ENCODE measurements around the gene WDR17. TPM values are rescaled to one million over a fixed set of nuclear protein-coding genes. Genes with fewer than 3 reads are reported as not detected.

Gene WDR17
- total RNA-seq, 2 donors from 2014 or later: 0.63 to 2.9 TPM

- ATAC-seq (replicated peaks in 1 of 2): no peak
- no peak overlapping the region for H3K27ac Mint-ChIP-seq
Observed at GRCh38 chr4:176044589-176044951, 21.1 kb upstream of the WDR17 start.

GRCh38 chr4:176048631-176049030 is 17.0 kb upstream of the WDR17 start:
- Mint-ChIP-seq H3K4me3 (no peak overlapping the region), H3K36me3 (ENCODE audit: insufficient read depth in 2 of 2) (no peaks in the 10 kb centered on the region), H3K4me1 (ENCODE audit: low read depth) (peaks cover 6% of the 10 kb centered on the region), H3K27me3 (ENCODE audit: low read depth) (peaks cover 35% of the 10 kb centered on the region), H3K9me3 (no peaks in the 10 kb centered on the region), H3K27ac (no peak overlapping the region)
- ATAC-seq (replicated peaks in 1 of 2): no peak
- DNase-seq: no peak

More at GRCh38 chr4:176044589-176044951, 21.1 kb upstream of the WDR17 start:
- Mint-ChIP-seq H3K9me3 (peaks cover under 1 to 3% of the 10 kb centered on the region in 2 donors), H3K4me1 (ENCODE audit: low read depth) (no peaks in the 10 kb centered on the region), H3K27me3 (ENCODE audit: low read depth) (peaks cover 42% of the 10 kb centered on the region), H3K4me3 (no peak overlapping the region), H3K36me3 (ENCODE audit: insufficient read depth in 2 of 2) (peaks cover 0 to 3% of the 10 kb centered on the region in 2 donors)
- no peak for DNase-seq

- Mint-ChIP-seq H3K4me3 (no peak overlapping the region), H3K4me1 (ENCODE audit: low read depth) (peaks cover 6% of the 10 kb centered on the region), H3K9me3 (no peaks in the 10 kb centered on the region), H3K36me3 (ENCODE audit: insufficient read depth in 2 of 2) (no peaks in the 10 kb centered on the region), H3K27me3 (ENCODE audit: low read depth) (peaks cover 13% of the 10 kb centered on the region), H3K27ac (no peak overlapping the region)
- DNase-seq: no peak
- ATAC-seq (replicated peaks in 1 of 2): peak in 1 of 2 donors; percentile 53
Observed at GRCh38 chr4:176052744-176053143, 12.9 kb upstream of the WDR17 start.

- peaks cover 4% of the 10 kb centered on the region for H3K27me3 Mint-ChIP-seq (ENCODE audit: low read depth)
- no peak for ATAC-seq (replicated peaks in 1 of 2)
Observed at GRCh38 chr4:176053785-176054184, 11.9 kb upstream of the WDR17 start.

GRCh38 chr4:176054942-176055341 is 10.7 kb upstream of the WDR17 start:
- Mint-ChIP-seq H3K4me3 (no peak overlapping the region), H3K4me1 (ENCODE audit: low read depth) (peaks cover 6% of the 10 kb centered on the region), H3K36me3 (ENCODE audit: insufficient read depth in 2 of 2) (no peaks in the 10 kb centered on the region), H3K9me3 (no peaks in the 10 kb centered on the region), H3K27ac (no peak overlapping the region), H3K27me3 (ENCODE audit: low read depth) (no peaks in the 10 kb centered on the region)
- DNase-seq (no peak), ATAC-seq (replicated peaks in 1 of 2) (no peak)

More at GRCh38 chr4:176053785-176054184, 11.9 kb upstream of the WDR17 start:
- DNase-seq: no peak
- Mint-ChIP-seq H3K4me3 (no peak overlapping the region), H3K27ac (no peak overlapping the region), H3K36me3 (ENCODE audit: insufficient read depth in 2 of 2) (no peaks in the 10 kb centered on the region), H3K9me3 (no peaks in the 10 kb centered on the region), H3K4me1 (ENCODE audit: low read depth) (peaks cover 6% of the 10 kb centered on the region)

- ATAC-seq (replicated peaks in 1 of 2): no peak
- no peaks in the 10 kb centered on the region for H3K9me3 Mint-ChIP-seq
- DNase-seq: no peak
- no peak overlapping the region for H3K4me3 Mint-ChIP-seq
- H3K36me3 Mint-ChIP-seq (ENCODE audit: insufficient read depth in 2 of 2): no peaks in the 10 kb centered on the region
- no peak overlapping the region for H3K27ac Mint-ChIP-seq
- peaks cover 14% of the 10 kb centered on the region for H3K4me1 Mint-ChIP-seq (ENCODE audit: low read depth)
- peaks cover 18% of the 10 kb centered on the region for H3K27me3 Mint-ChIP-seq (ENCODE audit: low read depth)
Observed at GRCh38 chr4:176063718-176064117, 1.9 kb upstream of the WDR17 start.

- Mint-ChIP-seq H3K36me3 (ENCODE audit: insufficient read depth in 2 of 2) (no peaks in the 10 kb centered on the region), H3K27me3 (ENCODE audit: low read depth) (peaks cover 18% of the 10 kb centered on the region), H3K27ac (no peak overlapping the region), H3K4me3 (peak overlapping the region in 1 of 2 donors; percentile 29), H3K9me3 (no peaks in the 10 kb centered on the region), H3K4me1 (ENCODE audit: low read depth) (peaks cover 14% of the 10 kb centered on the region)
- DNase-seq: no peak
- no peak for ATAC-seq (replicated peaks in 1 of 2)
Observed at GRCh38 chr4:176064539-176064938, 1.1 kb upstream of the WDR17 start.

GRCh38 chr4:176066757-176067156 is 1.1 kb downstream of the WDR17 start:
- DNase-seq (no peak), ATAC-seq (replicated peaks in 1 of 2) (no peak)
- Mint-ChIP-seq H3K4me3 (no peak overlapping the region), H3K4me1 (ENCODE audit: low read depth) (peaks cover 14% of the 10 kb centered on the region), H3K27me3 (ENCODE audit: low read depth) (peaks cover 18% of the 10 kb centered on the region), H3K27ac (no peak overlapping the region), H3K9me3 (no peaks in the 10 kb centered on the region), H3K36me3 (ENCODE audit: insufficient read depth in 2 of 2) (no peaks in the 10 kb centered on the region)

GRCh38 chr4:176077561-176077960 is 11.9 kb downstream of the WDR17 start:
- DNase-seq (no peak), ATAC-seq (replicated peaks in 1 of 2) (no peak)
- Mint-ChIP-seq H3K4me1 (ENCODE audit: low read depth) (no peaks in the 10 kb centered on the region), H3K36me3 (ENCODE audit: insufficient read depth in 2 of 2) (no peaks in the 10 kb centered on the region), H3K9me3 (no peaks in the 10 kb centered on the region), H3K27ac (no peak overlapping the region), H3K4me3 (no peak overlapping the region), H3K27me3 (ENCODE audit: low read depth) (peaks cover 18% of the 10 kb centered on the region)

- DNase-seq (no peak), ATAC-seq (replicated peaks in 1 of 2) (no peak)
- no peaks in the 10 kb centered on the region for H3K9me3 Mint-ChIP-seq
- H3K27ac Mint-ChIP-seq: no peak overlapping the region
- H3K27me3 Mint-ChIP-seq (ENCODE audit: low read depth): no peaks in the 10 kb centered on the region
- no peaks in the 10 kb centered on the region for H3K36me3 Mint-ChIP-seq (ENCODE audit: insufficient read depth in 2 of 2)
- H3K4me3 Mint-ChIP-seq: no peak overlapping the region
- H3K4me1 Mint-ChIP-seq (ENCODE audit: low read depth): no peaks in the 10 kb centered on the region
Observed at GRCh38 chr4:176084769-176085168, 19.1 kb downstream of the WDR17 start.

- no peak for ATAC-seq (replicated peaks in 1 of 2)
- no peaks in the 10 kb centered on the region for H3K27me3 Mint-ChIP-seq (ENCODE audit: low read depth)
- H3K36me3 Mint-ChIP-seq (ENCODE audit: insufficient read depth in 2 of 2): no peaks in the 10 kb centered on the region
- no peaks in the 10 kb centered on the region for H3K4me1 Mint-ChIP-seq (ENCODE audit: low read depth)
- H3K4me3 Mint-ChIP-seq: no peak overlapping the region
- H3K27ac Mint-ChIP-seq: no peak overlapping the region
- H3K9me3 Mint-ChIP-seq: peaks cover 3 to 4% of the 10 kb centered on the region in 2 donors
- DNase-seq: no peak
Observed at GRCh38 chr4:176090115-176090514, 24.5 kb downstream of the WDR17 start.

GRCh38 chr4:176099314-176099713 is 33.7 kb downstream of the WDR17 start:
- no peak overlapping the region for H3K4me3 Mint-ChIP-seq
- H3K27ac Mint-ChIP-seq: no peak overlapping the region
- no peaks in the 10 kb centered on the region for H3K4me1 Mint-ChIP-seq (ENCODE audit: low read depth)
- DNase-seq (no peak), ATAC-seq (replicated peaks in 1 of 2) (no peak)
- peaks cover 19% of the 10 kb centered on the region for H3K27me3 Mint-ChIP-seq (ENCODE audit: low read depth)
- H3K36me3 Mint-ChIP-seq (ENCODE audit: insufficient read depth in 2 of 2): peaks cover 2 to 6% of the 10 kb centered on the region in 2 donors
- H3K9me3 Mint-ChIP-seq: peaks cover 3 to 6% of the 10 kb centered on the region in 2 donors

- Mint-ChIP-seq H3K4me3 (no peak overlapping the region), H3K4me1 (ENCODE audit: low read depth) (no peaks in the 10 kb centered on the region), H3K9me3 (peaks cover 3 to 6% of the 10 kb centered on the region in 2 donors), H3K27me3 (ENCODE audit: low read depth) (peaks cover 20% of the 10 kb centered on the region), H3K36me3 (ENCODE audit: insufficient read depth in 2 of 2) (peaks cover 2 to 6% of the 10 kb centered on the region in 2 donors), H3K27ac (no peak overlapping the region)
- no peak for ATAC-seq (replicated peaks in 1 of 2)
- DNase-seq: no peak
Observed at GRCh38 chr4:176102414-176103063, 36.9 kb downstream of the WDR17 start.

- Mint-ChIP-seq H3K4me3 (no peak overlapping the region), H3K36me3 (ENCODE audit: insufficient read depth in 2 of 2) (peaks cover 2 to 6% of the 10 kb centered on the region in 2 donors), H3K9me3 (peaks cover 0 to 6% of the 10 kb centered on the region in 2 donors), H3K27me3 (ENCODE audit: low read depth) (peaks cover 16% of the 10 kb centered on the region), H3K27ac (no peak overlapping the region), H3K4me1 (ENCODE audit: low read depth) (no peaks in the 10 kb centered on the region)
- DNase-seq (no peak), ATAC-seq (replicated peaks in 1 of 2) (no peak)
Observed at GRCh38 chr4:176107695-176108094, 42.1 kb downstream of the WDR17 start.

Data from activated T-cell treated with anti-CD3 and anti-CD28 coated beads, Interleukin-2, amount 50 U/mL, for 72 hours (primary cell).